ENCODE results near the gene RABEP1.

Gene RABEP1

GRCh38 chr17:5309851-5310250, 27.8 kb downstream of the RABEP1 start:
- no peak for DNase-seq (ENCODE audit: extremely low read depth, low read depth)
- TF ChIP-seq, protein P1, sequence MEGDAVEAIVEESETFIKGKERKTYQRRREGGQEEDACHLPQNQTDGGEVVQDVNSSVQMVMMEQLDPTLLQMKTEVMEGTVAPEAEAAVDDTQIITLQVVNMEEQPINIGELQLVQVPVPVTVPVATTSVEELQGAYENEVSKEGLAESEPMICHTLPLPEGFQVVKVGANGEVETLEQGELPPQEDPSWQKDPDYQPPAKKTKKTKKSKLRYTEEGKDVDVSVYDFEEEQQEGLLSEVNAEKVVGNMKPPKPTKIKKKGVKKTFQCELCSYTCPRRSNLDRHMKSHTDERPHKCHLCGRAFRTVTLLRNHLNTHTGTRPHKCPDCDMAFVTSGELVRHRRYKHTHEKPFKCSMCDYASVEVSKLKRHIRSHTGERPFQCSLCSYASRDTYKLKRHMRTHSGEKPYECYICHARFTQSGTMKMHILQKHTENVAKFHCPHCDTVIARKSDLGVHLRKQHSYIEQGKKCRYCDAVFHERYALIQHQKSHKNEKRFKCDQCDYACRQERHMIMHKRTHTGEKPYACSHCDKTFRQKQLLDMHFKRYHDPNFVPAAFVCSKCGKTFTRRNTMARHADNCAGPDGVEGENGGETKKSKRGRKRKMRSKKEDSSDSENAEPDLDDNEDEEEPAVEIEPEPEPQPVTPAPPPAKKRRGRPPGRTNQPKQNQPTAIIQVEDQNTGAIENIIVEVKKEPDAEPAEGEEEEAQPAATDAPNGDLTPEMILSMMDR (IDR thresholded peaks at IDR 0.05; ENCODE audit: low read depth, low read length) = no peak

DNA sequence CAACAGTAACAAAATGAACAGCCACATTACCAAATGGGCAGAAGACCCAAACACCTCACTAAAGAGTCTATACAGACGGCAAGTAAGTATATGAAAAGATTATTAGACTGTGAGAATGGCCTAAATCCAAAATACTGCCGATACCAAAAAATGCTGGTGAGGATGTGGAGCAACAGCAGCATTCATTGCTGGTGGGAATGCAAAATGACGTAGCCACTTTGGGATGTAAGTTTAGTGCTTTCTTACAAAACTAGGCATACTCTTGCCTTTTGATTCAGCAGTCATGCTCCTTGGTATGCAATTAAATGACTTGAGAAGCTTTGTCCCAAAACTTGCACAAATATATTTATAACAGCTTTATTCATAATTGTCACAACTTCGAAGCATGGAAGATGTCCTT, 43.8 kb downstream of the RABEP1 start:
- DNase-seq (ENCODE audit: extremely low read depth, low read depth) = no peak
- TF ChIP-seq, protein P1 (IDR thresholded peaks at IDR 0.05; ENCODE audit: low read depth, low read length) = no peak

DNA sequence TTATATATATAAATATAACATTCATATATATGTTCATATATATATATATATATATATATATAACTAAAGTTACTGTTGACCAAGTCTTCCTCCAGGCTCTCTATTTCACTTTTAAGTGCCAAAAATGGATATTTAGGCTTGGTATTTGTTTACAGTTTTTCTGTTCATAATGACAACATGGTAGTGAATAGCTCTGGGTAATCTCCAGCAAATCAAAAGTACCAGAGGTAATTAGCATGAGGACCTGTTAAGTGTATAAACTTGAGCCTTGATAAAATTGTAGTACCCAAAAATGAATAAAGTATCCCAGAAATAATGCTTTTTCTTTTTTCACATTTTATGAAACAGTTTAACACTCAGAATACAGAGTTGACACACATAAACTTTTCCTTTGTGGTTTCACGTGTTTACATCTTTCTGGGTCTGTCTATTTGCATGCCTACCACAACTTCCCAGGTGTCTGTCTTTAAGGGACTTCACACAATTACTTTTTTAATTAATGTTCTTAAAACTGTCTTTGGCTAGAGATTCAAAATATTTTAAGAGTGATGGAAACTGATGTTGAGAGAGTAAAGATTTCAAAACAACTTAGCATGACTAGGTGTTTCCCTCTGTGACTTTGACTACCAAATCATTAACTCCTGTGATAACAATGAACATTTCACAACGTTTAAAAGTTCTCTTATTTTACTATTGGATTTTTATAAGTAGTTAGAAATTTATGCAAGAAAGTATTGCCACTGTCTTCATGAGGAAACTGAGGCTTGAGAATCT, 47.9 kb downstream of the RABEP1 start:
- DNase-seq (ENCODE audit: extremely low read depth, low read depth) = no peak
- TF ChIP-seq, protein P1 (IDR thresholded peaks at IDR 0.05; ENCODE audit: low read depth, low read length) = no peak

GRCh38 chr17:5330981-5331380, 48.9 kb downstream of the RABEP1 start:
- no peak for DNase-seq (ENCODE audit: extremely low read depth, low read depth)
- TF ChIP-seq, protein P1 (IDR thresholded peaks at IDR 0.05; ENCODE audit: low read depth, low read length) = no peak

- TF ChIP-seq, protein P1 (IDR thresholded peaks at IDR 0.05; ENCODE audit: low read depth, low read length) = no peak
- no peak for DNase-seq (ENCODE audit: extremely low read depth, low read depth)
Observed at GRCh38 chr17:5331506-5331905, 49.4 kb downstream of the RABEP1 start.

GRCh38 chr17:5344914-5345313, 62.8 kb downstream of the RABEP1 start:
- TF ChIP-seq, protein P1 (IDR thresholded peaks at IDR 0.05; ENCODE audit: low read depth, low read length) = no peak
- no peak for DNase-seq (ENCODE audit: extremely low read depth, low read depth)

DNA sequence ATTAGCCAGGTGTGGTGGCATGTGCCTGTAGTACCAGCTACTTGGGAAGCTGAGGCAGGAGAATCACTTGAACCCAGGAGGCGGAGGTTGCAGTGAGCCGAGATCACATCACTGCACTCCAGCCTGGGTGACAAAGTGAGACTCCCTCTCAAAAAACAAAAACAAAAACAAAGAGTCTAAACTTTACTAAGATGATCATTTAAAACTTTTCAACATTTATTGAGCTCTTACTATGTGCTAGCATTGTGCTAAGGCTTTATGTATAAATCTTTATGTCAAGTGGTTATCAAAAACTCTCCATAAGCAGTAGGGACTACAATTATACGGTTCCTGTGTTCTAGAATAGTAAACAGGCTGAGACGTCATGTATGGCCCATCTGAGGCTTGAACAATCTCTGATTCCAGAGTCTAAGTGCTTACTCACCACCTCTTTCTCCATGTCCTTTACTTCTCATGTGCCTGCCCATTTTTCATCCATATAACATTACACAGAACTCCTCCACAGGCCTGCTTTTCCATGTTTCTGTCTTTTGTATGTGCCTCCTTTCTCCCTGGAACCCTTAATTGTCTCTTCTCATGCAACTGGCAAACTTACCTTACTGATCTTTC, 70.7 kb downstream of the RABEP1 start:
- TF ChIP-seq, protein P1 (IDR thresholded peaks at IDR 0.05; ENCODE audit: low read depth, low read length) = no peak
- no peak for DNase-seq (ENCODE audit: extremely low read depth, low read depth)
